NCI-H1694 treated with DMSO at 0.1 percent for 48 hours (cell line): ENCODE results near the gene THADA.
"Not testable (repeated sequence)": the region's sequence is repeated elsewhere in the genome, so short reads cannot be mapped to it uniquely, and the experiment has no call there.

Experiments
- DNase-seq: peaks from one replicate; lab custom pipeline; 2025; lab: John Stamatoyannopoulos, UW

THADA gene

GRCh38 chr2:43302961-43303494, 292.8 kb downstream of the THADA start:
- DNase-seq = no peak

GRCh38 chr2:43302182-43302960, 293.5 kb downstream of the THADA start:
- no peak for DNase-seq

GRCh38 chr2:43300781-43301583, 294.9 kb downstream of the THADA start:
- DNase-seq = no peak

GRCh38 chr2:43300222-43300621, 295.6 kb downstream of the THADA start:
- DNase-seq = no peak

- no peak for DNase-seq
Observed at GRCh38 chr2:43298500-43298899, 297.3 kb downstream of the THADA start.

- not testable (repeated sequence) for DNase-seq
Observed at GRCh38 chr2:43297740-43298139, 298.1 kb downstream of the THADA start.

GRCh38 chr2:43294973-43295603, 300.8 kb downstream of the THADA start:
- DNase-seq = no peak

- DNase-seq = no peak
Observed at GRCh38 chr2:43293744-43294695, 301.8 kb downstream of the THADA start.

GRCh38 chr2:43292851-43293743, 302.7 kb downstream of the THADA start:
- DNase-seq = no peak

- DNase-seq = no peak
Observed at GRCh38 chr2:43292297-43292696, 303.5 kb downstream of the THADA start.

- DNase-seq = no peak
Observed at GRCh38 chr2:43289331-43289730, 306.5 kb downstream of the THADA start.

- no peak for DNase-seq
Observed at GRCh38 chr2:43288417-43289305, 307.2 kb downstream of the THADA start.

GRCh38 chr2:43285987-43286386, 309.9 kb downstream of the THADA start:
- no peak for DNase-seq

GRCh38 chr2:43284967-43285366, 310.9 kb downstream of the THADA start:
- no peak for DNase-seq

GRCh38 chr2:43284347-43284746, 311.5 kb downstream of the THADA start:
- DNase-seq = not testable (repeated sequence)

GRCh38 chr2:43280994-43281393, 314.8 kb downstream of the THADA start:
- DNase-seq = no peak

- no peak for DNase-seq
Observed at GRCh38 chr2:43279317-43279840, 316.5 kb downstream of the THADA start.

- no peak for DNase-seq
Observed at GRCh38 chr2:43278564-43279220, 317.1 kb downstream of the THADA start.
